A673 (cell line): Measurements from ENCODE around the gene SLC26A6. TPM values are rescaled to one million over a fixed set of nuclear protein-coding genes. Genes with fewer than 3 reads are reported as not detected.

Experiments used
- BruUV-seq: library from RNA; stranded (reverse); fragments of 400-500 nt; replicated peaks from 2 replicates; lab custom pipeline; 2021; lab: Mats Ljungman, UMichigan
- CTCF ChIA-PET: fragments of 300-600 bp; sonication (Branson Sonifier 250); formaldehyde crosslinking; loops from one replicate; lab custom pipeline; 2022; ENCODE audit warnings: antibody characterized with exemption; lab: Charles Lee
- POLR2A ChIA-PET: fragments of 300-600 bp; sonication (Branson Sonifier 250); formaldehyde crosslinking; loops from one replicate; lab custom pipeline; 2022; ENCODE audit warnings: antibody characterized with exemption; ENCODE audit not compliant: low non-redundant PET; lab: Charles Lee
- DNase-seq: peaks from one replicate; pipeline ENCODE4 v3.0.0-alpha.2; 2015; ENCODE audit warnings: low spot score
- H3K27ac ChIP-seq: fragments of 200-600 bp; sonication (generic); 2 replicates; pipeline ENCODE4 v1.5.1; 2016; ENCODE audit warnings: mixed run types, low read depth, mild to moderate bottlenecking, mixed read lengths, antibody characterized with exemption, low read length; ENCODE audit not compliant: poor library complexity, severe bottlenecking
- H3K27me3 ChIP-seq: fragments of 200-600 bp; sonication (generic); replicated peaks from 2 replicates; pipeline ENCODE4 v1.6.1; 2017; ENCODE audit warnings: mixed run types, low read depth, mild to moderate bottlenecking, mixed read lengths, antibody characterized with exemption, low read length; ENCODE audit not compliant: insufficient read depth, poor library complexity
- H3K36me3 ChIP-seq: fragments of 200-600 bp; sonication (generic); 2 replicates; pipeline ENCODE4 v1.6.1; 2016; ENCODE audit warnings: mixed run types, mild to moderate bottlenecking, mixed read lengths, antibody characterized with exemption, low read length; ENCODE audit not compliant: insufficient read depth, poor library complexity, severe bottlenecking
- H3K4me1 ChIP-seq: fragments of 200-600 bp; sonication (generic); 2 replicates; pipeline ENCODE4 v1.6.1; 2017; ENCODE audit warnings: mixed run types, mild to moderate bottlenecking, mixed read lengths, antibody characterized with exemption, low read length; ENCODE audit not compliant: insufficient read depth, poor library complexity, severe bottlenecking
- H3K4me3 ChIP-seq: fragments of 200-600 bp; sonication (generic); 2 replicates; pipeline ENCODE4 v1.5.1; 2016; ENCODE audit warnings: low read depth, mixed run types, mild to moderate bottlenecking, mixed read lengths, low read length; ENCODE audit not compliant: poor library complexity, severe bottlenecking
- H3K9me3 ChIP-seq: fragments of 200-600 bp; sonication (generic); 2 replicates; pipeline ENCODE4 v1.6.1; 2016; ENCODE audit warnings: mixed run types, low read depth, mild to moderate bottlenecking, mixed read lengths, antibody characterized with exemption, low read length; ENCODE audit not compliant: poor library complexity, severe bottlenecking
- CTCF ChIP-seq: fragments of 300-800, 200-600 bp; sonication (generic); conservative IDR thresholded peaks from 2 replicates; pipeline ENCODE4 v1.5.1; 2017; ENCODE audit warnings: low read depth, mild to moderate bottlenecking, antibody characterized with exemption, low read length, moderate library complexity, mixed read lengths
- EZH2 ChIP-seq: fragments of 200-600 bp; sonication (generic); IDR thresholded peaks from 2 replicates; pipeline ENCODE4 v1.6.1; 2017; ENCODE audit warnings: borderline replicate concordance, low read depth, mild to moderate bottlenecking, mixed read lengths, antibody characterized with exemption, low read length; ENCODE audit not compliant: poor library complexity, severe bottlenecking
- intact Hi-C: fragments of 100-400 bp; cut with micrococcal nuclease; formaldehyde crosslinking; loops from one replicate; pipeline ENCODE4 v1.10.0; 2022; ENCODE audit not compliant: unreplicated experiment
- total RNA-seq: library from RNA; stranded (reverse); gene quantifications from 2 replicates; pipeline ENCODE4 v1.2.3, GENCODE V29; 2021

The SLC26A6 gene
- total RNA-seq, 1 experiment from 2014 or later = 12.6 TPM

GRCh38 chr3:48598323-48599076, 36.8 kb downstream of the SLC26A6 start:
- DNase-seq = peak; percentile 61
- Histone ChIP-seq H3K27ac (peak overlapping the region; percentile 50), H3K36me3 (peaks cover 11% of the 10 kb centered on the region), H3K4me3 (no peak overlapping the region), H3K27me3 (no peaks in the 10 kb centered on the region), H3K9me3 (no peaks in the 10 kb centered on the region), H3K4me1 (peaks cover 24% of the 10 kb centered on the region)
- no peak for TF ChIP-seq EZH2
- TF ChIP-seq CTCF = no peak
- intact Hi-C loops = no loop called here
- ChIA-PET POLR2A (interaction anchor here (0.5 kb wide), 1 partner anchor 114 kb away, joined by 3 read pairs; no protein-coding TSS in a partner anchor), CTCF (no interaction called here)
- no TSS peak for BruUV-seq

GRCh38 chr3:48597408-48597800, 37.9 kb downstream of the SLC26A6 start:
- POLR2A ChIA-PET = no interaction called here
- intact Hi-C loops = no loop called here
- no peak for TF ChIP-seq CTCF
- no peak for TF ChIP-seq EZH2

GRCh38 chr3:48596676-48597407, 38.4 kb downstream of the SLC26A6 start:
- intact Hi-C loops = no loop called here
- BruUV-seq = no TSS peak
- Histone ChIP-seq H3K36me3 (peaks cover 4% of the 10 kb centered on the region), H3K27me3 (no peaks in the 10 kb centered on the region), H3K27ac (no peak overlapping the region), H3K9me3 (no peaks in the 10 kb centered on the region), H3K4me1 (peaks cover 24% of the 10 kb centered on the region), H3K4me3 (no peak overlapping the region)
- no peak for TF ChIP-seq CTCF
- no peak for TF ChIP-seq EZH2
- ChIA-PET POLR2A (no interaction called here), CTCF (no interaction called here)
- DNase-seq = no peak

More at GRCh38 chr3:48597408-48597800, 37.9 kb downstream of the SLC26A6 start:
- Histone ChIP-seq H3K27ac (no peak overlapping the region), H3K27me3 (no peaks in the 10 kb centered on the region), H3K4me1 (peaks cover 24% of the 10 kb centered on the region), H3K4me3 (no peak overlapping the region), H3K9me3 (no peaks in the 10 kb centered on the region), H3K36me3 (peaks cover 4% of the 10 kb centered on the region)
- CTCF ChIA-PET = no interaction called here
- DNase-seq = no peak
- no TSS peak for BruUV-seq
